ENCODE results near the gene SGCD.

GRCh38 chr5:156758011-156758791 lies 431.2 kb downstream of the SGCD start:
- TF ChIP-seq CTCF (IDR thresholded peaks at IDR 0.05; ENCODE audit: low read depth, low read length) (no peak), EZH2phosphoT487 (IDR thresholded peaks at IDR 0.05; ENCODE audit: low read depth) (no peak)
